ENCODE measurements around the gene CORO1A. TPM values are rescaled to one million over a fixed set of nuclear protein-coding genes. Genes with fewer than 3 reads are reported as not detected.
A peak's percentile ranks its signal among the peaks of the same experiment; 100 is the strongest.

The CORO1A gene
- total RNA-seq = 1,000 to 10,000 TPM; 1,130 to 1,151 TPM

GRCh38 chr16:30183233-30184095 is at the start of gene CORO1A:
CORO1A (plus strand) TSS chr16:30183602; CDS start chr16:30185210, 1,608 bp downstream.
- TF ChIP-seq CTCF (IDR thresholded peaks at IDR 0.05) = no peak
- Mint-ChIP-seq H3K9me3 (no peaks in the 10 kb centered on the region), H3K36me3 (ENCODE audit: low read depth) (peaks cover 44% of the 10 kb centered on the region), H3K27ac (peak within 1 kb of the TSS; percentile 100), H3K4me3 (peak within 1 kb of the TSS; percentile 100), H3K27me3 (no peaks in the 10 kb centered on the region), H3K4me1 (ENCODE audit: low read depth) (peaks cover 28% of the 10 kb centered on the region)
- CTCF ChIA-PET = interaction anchor here (0.8 to 1.0 kb wide), 4 partner anchors 12 to 226 kb away, joined by 3 to 4 read pairs (median 4); partner anchors contain the start of genes GDPD3 and TBX6
- DNase-seq (peak; percentile 90), ATAC-seq (peak; percentile 41)
- intact Hi-C loops (cut with micrococcal nuclease) = no loop called here
- POLR2A ChIA-PET = interaction anchor here (0.6 to 2.3 kb wide), 11 partner anchors 29 to 352 kb away, joined by 3 to 8 read pairs (median 4); partner anchors contain the start of genes ALDOA, YPEL3 and ZNF747

DNA sequence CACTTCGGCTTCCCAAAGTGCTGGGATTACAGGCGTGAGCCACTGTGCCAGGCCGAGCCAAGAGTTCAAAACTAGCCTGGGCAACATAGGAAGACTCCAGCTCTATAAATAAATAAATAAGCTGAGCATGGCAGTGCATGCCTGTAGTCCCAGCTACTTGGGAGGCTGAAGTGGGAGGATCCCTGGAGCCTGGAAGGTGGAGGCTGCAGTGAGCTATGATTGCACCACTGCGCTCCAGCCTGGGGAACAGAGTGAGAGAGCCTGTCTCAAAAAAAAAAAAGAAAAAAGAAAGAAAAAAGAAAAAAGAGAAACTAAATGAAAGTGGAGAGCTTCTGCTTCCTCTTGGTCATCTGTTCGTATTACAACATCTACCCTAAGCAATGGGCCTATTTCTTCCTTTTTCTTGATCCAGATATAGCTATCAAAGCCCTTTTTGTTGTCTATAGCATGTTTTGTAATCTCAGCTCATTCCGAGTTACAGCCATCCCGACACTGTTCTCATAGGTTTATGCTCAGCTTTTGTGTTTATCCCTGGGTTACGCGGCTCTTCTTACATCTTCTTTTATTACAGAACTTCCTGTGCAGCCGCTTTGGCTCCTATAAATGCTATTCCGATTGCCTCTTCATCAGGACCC is 46.3 kb upstream of the CORO1A start:
- intact Hi-C loops (cut with micrococcal nuclease) = no loop called here
- ATAC-seq (no peak), DNase-seq (no peak)
- Mint-ChIP-seq H3K4me1 (ENCODE audit: low read depth) (peaks cover 13% of the 10 kb centered on the region), H3K36me3 (ENCODE audit: low read depth) (no peaks in the 10 kb centered on the region), H3K9me3 (no peaks in the 10 kb centered on the region), H3K27ac (no peak overlapping the region), H3K4me3 (no peak overlapping the region), H3K27me3 (no peaks in the 10 kb centered on the region)
- CTCF ChIA-PET = interaction anchor here (1.5 kb wide), 1 partner anchor 25 kb away, joined by 3 read pairs; no protein-coding TSS in a partner anchor
- POLR2A ChIA-PET = interaction anchor here (0.6 to 1.7 kb wide), 3 partner anchors 12 to 258 kb away, joined by 3 to 7 read pairs (median 3); partner anchors contain the start of genes CORO1A and ZNF48
- no peak for TF ChIP-seq CTCF (IDR thresholded peaks at IDR 0.05)

- POLR2A ChIA-PET = interaction anchor here (0.6 to 1.7 kb wide), 2 partner anchors 46 to 257 kb away, joined by 3 to 7 read pairs; partner anchors contain the start of genes CORO1A and ZNF48
- H3K36me3 Mint-ChIP-seq (ENCODE audit: low read depth) = no peaks in the 10 kb centered on the region
- H3K27me3 Mint-ChIP-seq = no peaks in the 10 kb centered on the region
- no peak for TF ChIP-seq CTCF (IDR thresholded peaks at IDR 0.05)
- ATAC-seq = no peak
- intact Hi-C loops (cut with micrococcal nuclease) = no loop called here
- no peak for DNase-seq
- CTCF ChIA-PET = no interaction called here
- H3K9me3 Mint-ChIP-seq = no peaks in the 10 kb centered on the region
- H3K4me3 Mint-ChIP-seq = no peak overlapping the region
- peaks cover 16% of the 10 kb centered on the region for H3K4me1 Mint-ChIP-seq (ENCODE audit: low read depth)
- no peak overlapping the region for H3K27ac Mint-ChIP-seq
Measured at GRCh38 chr16:30137897-30138296, 45.5 kb upstream of the CORO1A start.

DNA sequence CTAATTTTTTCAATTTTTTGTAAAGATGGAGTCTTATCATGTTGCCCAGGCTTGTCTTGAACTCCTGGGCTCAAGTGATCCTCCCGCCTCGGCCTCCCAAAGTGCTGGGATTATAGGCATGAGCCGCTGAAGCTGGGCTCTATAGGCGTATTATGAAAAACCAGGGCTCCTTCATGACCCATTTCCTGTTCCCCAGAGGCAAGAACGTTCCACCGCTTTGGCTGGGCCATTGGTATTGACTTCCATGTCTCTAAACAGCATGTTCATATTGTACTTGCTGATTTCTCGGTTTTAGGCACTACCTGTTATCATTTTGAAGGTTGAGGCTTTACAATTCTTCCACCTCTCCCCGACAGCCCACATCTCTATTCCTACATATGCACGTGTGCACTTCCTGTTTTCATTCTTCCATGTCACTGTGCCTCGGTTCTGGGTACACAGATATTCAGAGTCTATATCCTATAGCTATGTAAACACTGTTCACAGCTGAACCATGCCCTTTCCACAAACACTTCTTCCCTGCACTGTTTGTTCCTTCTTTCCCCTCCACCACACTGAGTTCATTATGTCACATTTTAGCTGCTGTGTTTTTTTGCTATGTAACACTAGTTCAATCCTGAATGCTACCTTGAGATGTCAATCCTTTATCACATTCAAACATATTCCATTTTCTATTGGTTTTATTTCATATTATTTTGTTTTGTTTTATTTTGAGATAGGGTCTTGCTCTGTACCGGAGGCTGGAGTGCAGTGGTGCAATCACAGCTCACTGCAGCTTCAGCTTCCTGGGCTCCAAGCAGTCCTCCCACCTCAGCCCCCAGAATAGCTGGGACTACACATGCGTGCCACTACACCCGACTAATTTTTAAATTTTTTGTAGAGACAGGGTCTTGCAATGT is 43.6 kb upstream of the CORO1A start:
- peak; percentile 20 for DNase-seq
- no peaks in the 10 kb centered on the region for H3K27me3 Mint-ChIP-seq
- POLR2A ChIA-PET = no interaction called here
- CTCF ChIA-PET = interaction anchor here (1.0 to 1.4 kb wide), 2 partner anchors 9 to 14 kb away, joined by 3 read pairs; no protein-coding TSS in a partner anchor
- H3K27ac Mint-ChIP-seq = peak overlapping the region; percentile 60
- intact Hi-C loops (cut with micrococcal nuclease) = no loop called here
- H3K4me1 Mint-ChIP-seq (ENCODE audit: low read depth) = peaks cover 23% of the 10 kb centered on the region
- H3K4me3 Mint-ChIP-seq = no peak overlapping the region
- no peaks in the 10 kb centered on the region for H3K36me3 Mint-ChIP-seq (ENCODE audit: low read depth)
- no peaks in the 10 kb centered on the region for H3K9me3 Mint-ChIP-seq
- ATAC-seq = no peak
- no peak for TF ChIP-seq CTCF (IDR thresholded peaks at IDR 0.05)

Data from activated CD8-positive, alpha-beta T cell treated with anti-CD3 and anti-CD28 coated beads for 36 hours (primary cell).